HG03060 (cell line): ENCODE results near the gene RACGAP1.

ENCODE experiments used
- ATAC-seq: cut with Tn5 transposase; IDR thresholded peaks from one replicate; pipeline ENCODE4 v1.9.1; 2021; ENCODE audit warnings: low read depth, moderate number of reproducible peaks; ENCODE audit not compliant: unreplicated experiment

RACGAP1 gene

DNA sequence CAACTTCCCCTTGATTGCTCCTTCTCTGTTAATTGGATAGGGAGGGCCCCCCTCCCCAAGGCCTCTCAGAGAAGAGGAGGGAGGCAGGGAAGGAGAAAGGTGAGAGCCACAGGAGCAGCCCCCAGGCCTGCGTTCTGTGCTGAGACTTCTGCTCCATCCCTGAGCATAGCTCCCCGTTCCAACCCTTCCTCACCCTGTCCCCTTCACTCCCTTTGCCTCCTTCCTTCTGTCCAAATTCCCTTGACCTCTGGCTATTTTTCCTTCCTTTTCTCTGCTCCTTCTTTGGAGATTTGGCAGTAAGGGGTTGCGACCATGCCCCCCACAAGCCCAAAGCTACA is 31.3 kb upstream of the RACGAP1 start:
- ATAC-seq, result no peak

DNA sequence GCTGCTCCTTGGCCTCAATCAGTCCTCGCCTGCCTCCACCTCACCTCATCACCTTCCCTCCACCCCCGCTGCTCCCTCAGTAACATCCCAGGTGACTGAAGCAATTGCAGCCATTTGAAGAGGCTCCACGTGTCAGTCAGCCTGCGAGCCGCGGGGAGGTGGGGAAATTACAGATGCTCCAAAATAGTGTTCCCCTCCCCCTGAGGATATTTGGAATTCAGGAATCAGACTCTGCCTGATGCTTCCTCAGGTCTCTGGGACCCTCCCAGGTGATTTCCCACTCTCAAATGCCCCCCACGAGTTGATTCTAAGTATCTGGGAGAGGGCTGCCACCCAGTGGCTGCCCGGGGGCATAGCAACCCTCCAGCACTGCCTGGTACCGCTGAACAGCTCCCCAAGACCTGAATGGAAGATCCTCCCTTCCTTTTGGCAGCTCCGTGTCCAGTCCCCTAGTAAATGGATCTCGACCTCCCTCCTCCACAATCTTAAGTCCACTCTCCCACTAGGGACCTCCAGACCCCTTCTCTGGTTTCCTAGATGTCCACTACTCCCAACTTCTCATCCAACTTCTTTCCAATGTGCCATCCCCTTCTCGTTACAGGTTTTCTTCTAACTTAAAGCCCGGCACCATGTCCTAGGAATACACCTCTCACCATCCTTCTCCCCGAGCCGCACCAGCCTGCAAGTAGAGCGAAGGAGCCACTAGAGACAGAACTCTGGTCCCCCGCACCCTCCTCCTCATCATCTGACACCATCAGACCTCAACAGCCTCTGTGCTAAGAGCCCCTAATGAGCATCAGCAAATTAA is 30.7 kb upstream of the RACGAP1 start:
- no peak for ATAC-seq

DNA sequence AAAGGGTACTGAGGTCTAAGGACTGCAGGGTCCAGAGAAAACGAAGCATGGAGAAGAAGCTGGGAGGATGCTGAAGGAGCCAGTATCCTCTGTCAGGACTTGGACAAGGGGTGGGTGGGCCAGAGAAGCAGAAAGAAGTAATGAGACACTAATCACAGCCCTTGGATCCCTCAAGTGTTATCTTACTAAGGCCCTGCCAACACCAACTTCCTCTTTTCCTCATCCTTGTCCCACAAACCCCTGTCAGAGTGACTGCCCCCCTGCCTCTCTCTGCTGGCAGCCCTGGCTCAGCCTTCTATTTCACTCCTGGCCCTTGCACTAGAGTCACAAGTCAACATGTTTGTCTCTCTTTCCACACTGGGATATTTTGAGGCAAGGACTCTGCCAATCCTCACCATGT is 28.3 kb upstream of the RACGAP1 start:
- ATAC-seq, result no peak

DNA sequence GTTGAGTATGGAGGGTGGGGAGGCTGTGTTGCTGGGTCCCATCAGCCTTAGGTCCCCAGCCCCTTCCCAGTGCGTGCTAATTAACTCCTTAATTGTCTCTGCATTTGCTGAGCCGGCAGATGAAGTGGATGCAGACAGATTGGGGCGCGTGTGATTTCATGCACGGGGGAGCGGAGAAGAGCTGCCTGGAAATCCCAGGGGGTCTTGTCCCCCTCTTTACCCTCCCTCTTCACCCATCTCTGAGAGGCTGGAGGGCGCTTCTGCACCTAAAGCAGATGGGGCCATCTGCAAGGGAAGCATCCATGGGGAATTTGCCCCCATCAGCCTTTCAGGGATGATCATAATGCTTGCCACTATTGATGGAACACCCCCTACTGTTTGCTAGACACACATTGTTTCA is 27.7 kb upstream of the RACGAP1 start:
- no peak for ATAC-seq

DNA sequence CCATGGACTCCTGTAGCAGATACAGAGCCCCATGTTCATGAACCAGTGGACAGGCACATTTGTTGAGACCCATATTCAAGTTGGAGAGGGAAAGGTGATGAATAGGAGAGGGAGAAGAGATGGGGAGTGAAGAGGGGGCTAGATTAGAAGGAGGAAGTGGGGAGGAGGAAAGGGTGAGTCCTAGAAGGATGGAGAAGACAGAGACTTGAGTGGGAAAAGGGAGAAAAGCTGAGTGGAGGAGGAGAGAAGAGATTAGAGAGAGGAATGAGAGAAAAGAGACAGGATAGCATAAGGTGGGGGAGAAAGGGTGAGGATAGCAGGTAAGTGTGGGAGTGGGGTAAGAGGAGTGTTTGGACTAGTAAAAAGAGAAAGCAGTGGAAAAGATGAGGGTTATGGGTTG is 27.2 kb upstream of the RACGAP1 start:
- ATAC-seq, result no peak

DNA sequence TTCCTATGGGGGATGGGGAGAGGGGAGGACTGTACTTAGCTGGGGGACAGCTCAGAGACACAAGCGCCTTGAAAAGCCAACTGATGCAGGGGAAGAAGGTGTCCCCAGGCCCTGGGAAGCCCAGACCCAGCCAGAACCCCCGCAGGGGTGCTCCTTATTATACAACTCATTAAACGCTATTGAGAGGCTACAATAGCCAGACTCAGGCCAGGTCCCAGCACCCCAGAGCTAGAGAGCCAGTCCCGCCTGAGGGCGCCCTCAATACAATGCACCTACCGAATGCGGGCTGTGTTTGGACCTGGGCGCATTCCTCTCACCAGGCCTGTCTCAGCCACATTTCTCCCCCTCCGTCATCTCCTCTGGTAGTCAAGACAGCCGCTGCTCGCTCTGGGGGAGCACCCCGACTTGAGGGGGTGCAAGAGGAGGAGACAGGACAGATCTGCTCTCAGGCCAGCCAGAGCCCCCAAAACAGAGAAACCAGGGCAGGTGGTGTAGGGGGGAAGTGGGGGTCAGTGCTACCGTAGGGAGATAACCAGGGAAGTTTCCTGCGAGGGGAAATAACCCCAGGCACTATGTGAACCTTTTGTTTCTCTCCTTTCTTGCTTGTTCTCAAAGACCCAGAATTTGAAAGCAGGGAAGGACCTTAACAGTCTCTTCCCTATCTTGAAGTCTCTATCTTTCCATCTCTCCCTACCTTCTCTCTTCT is 26.0 kb upstream of the RACGAP1 start:
- no peak for ATAC-seq

DNA sequence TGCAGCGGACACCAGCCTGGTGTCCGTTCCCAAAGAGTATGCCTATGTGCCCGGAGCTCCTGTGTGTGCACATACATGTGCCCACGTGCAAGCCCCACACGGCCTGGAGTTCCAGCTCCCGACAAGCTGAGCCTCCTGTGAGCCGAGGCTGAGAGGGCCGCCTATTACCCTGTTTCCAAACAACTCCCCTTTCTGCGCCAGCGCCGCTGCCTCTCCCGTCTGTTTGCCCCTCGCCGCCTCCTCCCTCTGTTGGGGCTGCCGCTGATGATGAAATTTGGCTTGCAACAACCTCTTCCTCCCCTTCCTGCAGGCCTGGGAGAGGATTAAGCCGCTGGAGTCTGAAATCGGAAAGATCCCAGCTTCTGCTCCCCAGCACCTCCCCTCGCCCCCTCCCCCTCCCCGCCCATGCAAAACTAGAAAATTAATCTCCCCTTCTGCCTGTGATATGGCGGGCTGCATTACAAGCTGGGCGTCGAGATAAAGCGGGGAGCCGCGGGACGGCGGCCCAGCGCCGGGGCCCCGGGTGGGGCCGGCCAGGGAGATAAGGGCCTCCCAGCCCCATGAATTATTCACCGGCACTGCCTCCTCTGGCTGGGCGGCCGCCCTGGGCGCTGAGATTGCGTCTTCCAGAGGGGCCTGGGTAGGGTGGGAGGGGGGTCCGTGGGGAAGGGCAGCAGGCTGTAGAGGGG is 25.3 kb upstream of the RACGAP1 start:
- ATAC-seq, result no peak

DNA sequence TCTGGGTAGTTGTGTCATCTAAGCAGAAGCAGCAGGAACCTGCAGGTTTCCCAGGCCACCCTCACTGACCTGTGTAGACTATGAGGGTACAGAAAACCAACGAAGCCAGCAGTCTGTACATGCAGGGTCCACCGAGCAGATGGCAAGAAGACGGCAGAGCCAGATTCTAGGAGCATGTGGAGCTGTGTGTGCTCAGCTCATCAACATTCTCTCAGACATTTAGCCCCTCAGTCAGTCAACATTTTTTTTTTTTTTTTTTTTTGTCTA is 24.8 kb upstream of the RACGAP1 start:
- no peak for ATAC-seq

DNA sequence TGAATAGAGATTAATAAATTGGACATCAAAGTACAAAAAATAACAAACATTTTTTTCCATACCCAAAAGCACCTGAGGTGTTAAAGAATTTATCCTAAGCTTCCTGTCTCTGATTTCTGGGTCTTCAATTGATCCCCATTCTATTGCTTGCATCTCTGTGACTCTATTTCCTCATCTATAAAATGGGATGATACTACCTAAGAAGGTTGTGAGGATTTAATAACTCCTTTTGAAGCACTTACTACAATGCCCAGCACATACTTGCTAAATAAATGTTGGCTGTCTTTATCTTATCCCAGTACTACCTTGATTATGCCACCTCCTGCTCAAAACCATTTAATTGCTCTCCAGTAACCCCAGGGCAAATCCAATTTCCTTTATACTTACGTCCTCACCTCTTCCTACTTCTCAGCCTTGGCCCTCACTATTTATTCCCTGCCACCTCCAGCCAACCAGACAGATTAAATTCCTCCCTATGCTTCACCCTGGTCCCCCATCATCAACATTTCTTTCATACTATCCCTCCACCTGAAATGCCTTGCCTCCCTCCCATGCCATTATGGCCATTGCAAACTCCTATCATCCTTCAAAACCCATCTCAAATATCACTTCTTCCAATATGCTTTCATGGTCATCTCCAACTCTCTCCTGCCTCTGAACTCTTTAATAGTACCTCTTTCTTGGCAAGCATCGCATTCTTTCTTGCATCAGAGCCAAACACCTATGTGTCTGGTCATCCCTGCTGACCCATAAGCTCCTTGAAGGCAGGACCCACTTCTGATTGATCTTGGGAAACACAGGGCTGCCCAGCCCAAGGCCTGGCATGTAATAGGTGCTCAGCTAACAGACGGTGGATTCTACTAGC is 24.2 kb upstream of the RACGAP1 start:
- no peak for ATAC-seq

DNA sequence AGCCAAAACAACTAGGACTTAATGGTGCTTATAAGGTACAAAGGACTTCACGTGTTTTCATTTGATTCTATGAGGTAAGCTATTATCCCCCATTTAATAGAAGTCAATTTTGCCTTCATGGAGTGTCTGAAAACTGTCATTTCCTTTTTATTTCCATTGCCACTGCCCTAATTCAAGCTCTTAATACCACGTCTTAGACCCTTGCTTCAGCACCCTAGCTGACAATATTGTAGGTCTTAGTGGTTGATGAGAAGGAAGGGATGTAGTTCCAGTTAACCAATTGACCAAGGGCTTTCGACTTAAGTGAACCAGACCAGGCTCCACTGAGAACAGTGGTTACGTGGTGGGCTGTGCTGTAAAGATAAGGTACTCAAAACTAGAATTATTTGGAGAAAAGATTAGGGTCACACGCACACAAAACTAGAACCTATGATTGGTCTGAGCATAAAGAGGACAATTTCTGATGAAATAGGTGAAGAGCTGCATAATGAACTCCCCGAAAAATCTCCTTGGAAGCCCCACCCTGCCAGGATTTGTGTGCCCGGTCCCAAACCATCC is 22.5 kb upstream of the RACGAP1 start:
- no peak for ATAC-seq

DNA sequence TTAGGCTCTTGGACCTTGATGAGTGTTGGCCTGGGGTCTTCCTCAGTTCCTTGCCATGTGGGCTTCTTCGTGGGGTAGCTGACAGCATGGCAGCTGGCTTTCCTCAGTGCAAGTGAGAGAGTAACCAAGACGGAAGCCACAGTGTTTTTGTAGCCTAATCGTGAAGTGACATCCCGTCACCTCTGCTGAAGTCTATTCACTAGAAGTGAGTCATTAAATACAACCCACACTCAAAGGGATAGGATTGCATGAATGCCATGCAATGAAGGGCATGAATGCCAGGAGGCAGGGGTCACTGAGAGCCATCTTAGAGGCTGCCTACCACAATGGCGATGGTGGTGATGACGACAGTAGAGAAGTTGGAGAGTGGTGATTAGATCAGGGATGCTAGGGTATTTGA is 18.6 kb upstream of the RACGAP1 start:
- ATAC-seq, result no peak

DNA sequence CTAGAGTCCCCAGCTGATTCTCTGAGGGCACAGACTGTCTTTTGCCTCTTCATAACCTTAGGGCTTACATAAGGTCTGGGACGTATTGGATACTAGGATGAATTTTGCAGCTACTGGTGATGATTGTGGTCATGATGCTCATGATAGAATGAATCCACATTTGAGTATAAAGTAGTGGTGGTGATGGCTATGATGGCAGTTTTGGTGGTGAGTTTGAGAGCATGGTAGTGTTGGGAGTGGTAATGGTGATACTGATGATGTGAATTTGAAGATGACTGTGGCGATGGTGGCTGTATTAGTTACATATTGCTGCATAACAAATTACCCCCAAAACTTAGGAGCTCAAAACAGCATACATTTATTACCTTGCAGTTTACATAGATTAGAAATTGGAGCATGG is 18.0 kb upstream of the RACGAP1 start:
- no peak for ATAC-seq

DNA sequence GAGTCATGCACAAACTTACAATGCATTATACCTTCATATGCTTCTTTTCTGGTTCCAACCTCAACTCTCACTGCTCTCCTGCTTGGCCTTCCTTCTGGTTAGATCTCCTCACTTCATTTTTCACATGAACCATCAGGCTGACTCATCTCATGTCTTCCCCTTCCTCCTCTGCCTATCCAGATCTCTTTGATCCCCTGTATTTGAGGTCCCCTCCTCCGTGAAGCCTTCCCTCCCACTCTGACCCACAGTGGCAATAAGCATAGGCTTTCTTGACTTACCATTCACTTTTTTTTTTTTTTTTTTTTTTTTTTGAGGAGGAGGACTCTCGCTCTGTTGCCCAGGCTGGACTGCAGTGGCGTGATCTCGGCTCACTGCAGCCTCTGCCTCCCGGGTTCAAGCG is 17.4 kb upstream of the RACGAP1 start:
- ATAC-seq, result no peak

DNA sequence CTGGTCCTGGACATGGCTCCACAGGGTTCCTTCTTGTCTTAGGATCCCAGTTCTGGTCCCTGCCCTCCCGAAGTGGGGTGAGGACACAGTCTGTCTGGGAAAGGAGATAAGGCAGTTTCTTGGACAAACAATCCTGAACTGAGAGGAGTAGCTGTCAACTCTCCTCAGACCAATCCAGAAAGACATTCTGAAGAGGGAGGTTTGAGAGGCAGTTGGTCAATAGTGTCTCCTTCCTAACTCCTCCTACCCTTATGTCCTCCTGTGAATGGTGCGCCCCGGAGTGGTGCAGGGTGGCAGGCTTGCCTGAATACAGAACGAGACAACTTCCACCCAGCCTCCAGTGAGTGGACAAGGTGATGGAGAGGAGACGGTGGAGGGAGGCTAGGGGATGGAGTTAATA is 16.7 kb upstream of the RACGAP1 start:
- no peak for ATAC-seq

DNA sequence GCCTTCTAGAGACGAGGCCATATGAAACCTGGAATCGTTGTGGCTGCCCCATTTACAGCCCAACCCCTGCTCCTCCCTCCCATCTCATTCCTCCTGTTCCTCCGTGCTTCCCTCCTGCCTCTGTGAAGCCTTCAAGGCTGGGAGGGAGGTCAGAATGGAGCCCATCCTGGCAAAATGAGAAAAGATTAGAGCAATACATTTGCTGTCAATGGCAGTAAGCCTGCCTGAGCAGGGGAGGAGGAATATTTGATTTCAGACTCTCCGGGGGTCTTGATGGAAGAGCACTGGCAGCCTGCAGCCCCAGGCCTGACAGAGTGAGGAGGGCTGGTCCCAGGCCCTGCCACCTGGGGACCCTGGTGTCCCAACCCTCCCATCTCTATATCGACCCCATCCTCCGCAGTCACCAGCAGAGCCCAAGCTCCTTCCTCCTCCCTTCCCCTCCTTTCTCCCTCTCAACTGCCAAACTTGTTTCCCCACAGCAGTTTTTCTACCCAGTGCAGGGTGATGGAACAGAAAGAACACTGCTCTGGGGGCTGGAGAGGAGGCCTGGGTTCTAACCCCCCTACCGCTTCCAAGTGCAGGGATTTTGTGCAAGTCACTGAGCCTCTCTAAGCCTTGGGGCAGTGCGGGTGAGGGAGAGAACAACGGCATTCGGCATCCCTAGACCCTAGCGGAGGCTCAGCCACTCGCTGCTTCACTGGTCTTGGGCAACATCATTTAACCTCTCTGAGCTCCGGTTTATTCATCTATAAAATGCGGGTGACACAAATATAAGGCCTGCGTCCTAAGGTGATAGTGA is 16.0 kb upstream of the RACGAP1 start:
- ATAC-seq, result no peak

DNA sequence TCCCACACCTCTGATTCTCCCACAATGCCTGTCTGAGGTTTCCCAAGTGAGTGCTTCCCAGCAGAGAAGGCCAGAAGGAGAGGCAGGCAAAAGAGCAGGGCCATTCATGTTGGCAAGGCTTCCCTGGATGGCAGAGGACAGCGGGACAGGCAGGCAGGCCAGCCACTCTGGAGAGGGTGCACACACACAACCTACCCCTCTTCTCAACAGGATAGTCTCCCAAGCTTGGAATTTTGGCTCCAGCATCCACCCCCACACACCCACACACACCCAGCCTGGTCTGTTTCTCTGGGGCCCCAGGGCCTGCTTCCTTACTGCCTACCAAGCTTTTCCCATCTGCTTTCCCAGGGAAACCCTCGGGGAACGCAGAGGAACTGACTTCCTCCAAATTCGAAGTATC is 15.4 kb upstream of the RACGAP1 start:
- no peak for ATAC-seq

DNA sequence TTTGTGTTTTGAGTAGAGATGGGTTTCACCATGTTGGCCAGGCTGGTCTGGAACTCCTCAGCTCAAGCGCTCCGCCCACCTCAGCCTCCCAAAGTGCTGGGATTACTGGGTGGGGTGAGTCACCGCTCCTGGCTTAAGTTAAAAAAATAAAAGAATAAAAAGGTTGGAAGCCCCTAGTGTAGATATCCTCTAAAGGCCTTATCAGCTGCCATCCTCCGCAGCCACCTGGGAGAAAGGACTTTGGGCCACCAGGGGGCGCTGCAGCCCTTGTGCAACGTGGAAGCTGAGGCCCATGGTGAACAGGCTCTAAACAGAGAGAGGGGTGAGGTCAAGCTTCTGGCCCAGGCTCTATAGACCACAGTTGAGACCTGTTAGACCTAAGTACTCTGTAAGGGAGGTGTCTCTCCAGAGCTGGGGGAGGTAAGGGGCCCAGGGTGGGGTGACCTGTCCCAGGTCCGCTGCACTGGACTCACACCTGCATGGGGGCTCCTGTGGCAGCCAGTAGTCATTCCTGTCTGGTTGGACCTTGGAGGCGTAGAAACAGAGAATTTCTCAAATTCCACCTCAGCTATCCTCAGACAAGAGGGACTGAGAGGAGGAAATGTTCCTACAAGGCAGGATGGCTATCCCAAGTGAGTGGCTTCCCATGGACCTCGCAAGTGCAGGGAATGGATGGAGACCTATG is 14.0 kb upstream of the RACGAP1 start:
- ATAC-seq, result no peak

DNA sequence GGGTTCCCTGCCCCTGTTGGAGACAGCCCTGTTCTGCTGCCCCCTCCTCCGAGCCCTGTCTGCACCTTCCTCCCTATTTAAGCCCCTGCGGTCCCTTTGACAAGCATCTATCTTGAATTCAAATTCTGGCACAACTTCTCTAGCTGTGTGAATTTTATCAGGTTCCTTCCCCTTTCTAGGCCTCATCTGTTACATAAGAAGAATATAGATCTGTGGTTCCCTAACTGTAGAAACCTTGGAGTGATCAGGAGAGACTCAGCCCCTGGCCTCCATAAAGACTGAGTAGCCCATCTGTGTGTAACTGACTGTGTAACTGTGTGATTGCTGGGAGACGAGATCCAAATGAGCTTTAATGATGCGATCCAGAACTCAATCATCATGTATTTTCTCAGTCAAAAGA is 13.0 kb upstream of the RACGAP1 start:
- no peak for ATAC-seq

DNA sequence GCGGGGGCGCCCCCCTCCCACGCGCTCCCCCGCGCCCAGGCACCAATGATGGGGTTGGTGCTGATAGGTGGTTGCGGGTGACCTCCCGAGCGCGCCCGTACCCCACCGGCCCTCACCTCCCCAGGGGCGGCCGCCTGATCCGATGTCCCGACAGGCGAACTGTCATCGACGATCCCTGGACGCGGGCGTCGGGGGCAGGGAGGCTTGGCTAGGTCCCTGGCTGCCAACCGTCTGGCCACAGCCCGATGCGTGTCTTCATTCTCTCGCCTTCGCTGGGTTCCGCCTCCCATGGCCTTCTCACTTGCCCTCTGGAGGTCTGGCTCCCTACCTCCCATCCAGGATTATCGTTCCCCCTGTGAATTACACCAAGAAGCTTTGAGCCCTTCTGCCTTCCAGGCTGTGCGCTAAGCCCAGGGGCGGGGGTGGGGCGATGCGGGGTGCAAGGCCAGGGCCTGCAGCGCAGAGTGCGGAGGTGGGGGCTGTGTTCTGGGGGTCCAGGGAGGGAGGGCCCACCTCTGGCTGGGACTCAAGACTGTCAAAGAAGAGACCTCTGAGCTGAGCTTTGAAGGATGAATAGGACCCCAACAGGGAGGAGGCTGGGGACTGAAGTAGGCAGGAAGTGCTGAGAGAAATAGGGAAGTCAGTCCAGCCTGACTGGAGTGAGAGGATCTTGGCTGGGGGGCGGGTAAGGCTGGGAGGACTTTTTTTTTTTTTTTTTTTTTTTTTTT is 7.7 kb upstream of the RACGAP1 start:
- ATAC-seq, result no peak
